Measurements from ENCODE around the gene CTSS. TPM values are rescaled to one million over a fixed set of nuclear protein-coding genes. Genes with fewer than 3 reads are reported as not detected.
"Not testable (repeated sequence)": the region's sequence is repeated elsewhere in the genome, so short reads cannot be mapped to it uniquely, and the experiment has no call there.

CTSS gene
- total RNA-seq, 4 donors from 2014 or later: 235 to 454 (median 330) TPM

DNA sequence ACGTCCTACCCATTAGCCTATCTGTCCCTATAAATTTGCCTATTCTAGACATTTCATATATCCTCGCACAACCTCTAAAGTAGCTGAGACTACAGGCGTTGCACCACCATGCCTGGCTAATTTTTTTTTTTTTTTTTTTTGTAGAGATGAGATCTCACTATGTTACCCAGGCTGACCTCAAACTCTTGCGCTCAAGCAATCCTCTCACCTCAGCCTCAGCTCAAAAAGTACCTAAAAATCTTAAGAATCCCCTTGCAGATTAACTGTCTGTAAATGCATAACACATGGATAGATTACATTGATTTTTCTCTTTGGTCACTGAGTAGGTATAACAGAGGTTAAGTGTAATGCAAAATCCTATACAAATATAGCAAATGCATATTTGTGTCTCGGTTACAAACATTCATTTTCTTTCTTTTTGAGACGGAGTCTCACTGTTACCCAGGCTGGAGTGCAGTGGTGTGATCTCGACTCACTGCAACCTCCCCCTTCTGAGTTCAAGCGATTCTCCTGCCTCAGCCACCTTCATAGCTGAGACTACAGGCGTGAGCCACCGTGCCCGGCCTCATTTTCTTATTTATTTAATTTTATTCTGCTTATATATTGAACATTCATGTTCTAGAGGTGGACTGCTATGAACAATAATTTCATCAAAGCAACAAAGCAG is 47.2 kb downstream of the CTSS start:
- intact Hi-C loops (cut with DNase I; ENCODE audit: low total_unique reads) (no loop called here), in situ Hi-C loops (cut with MboI; ENCODE audit: low pct_ligation_motif_present in 1 of 4, low pct_unique_long_range_greater_than_20kb in 1 of 4, low sequenced_read_pairs in 3 of 4) (no loop called here)
- Histone ChIP-seq H3K36me3 (no peaks in the 10 kb centered on the region), H3K9me3 (no peaks in the 10 kb centered on the region), H3K4me1 (no peaks in the 10 kb centered on the region), H3K27ac (no peak overlapping the region), H3K27me3 (no peaks in the 10 kb centered on the region), H3K4me3 (no peak overlapping the region)
- TF ChIP-seq, protein P1, sequence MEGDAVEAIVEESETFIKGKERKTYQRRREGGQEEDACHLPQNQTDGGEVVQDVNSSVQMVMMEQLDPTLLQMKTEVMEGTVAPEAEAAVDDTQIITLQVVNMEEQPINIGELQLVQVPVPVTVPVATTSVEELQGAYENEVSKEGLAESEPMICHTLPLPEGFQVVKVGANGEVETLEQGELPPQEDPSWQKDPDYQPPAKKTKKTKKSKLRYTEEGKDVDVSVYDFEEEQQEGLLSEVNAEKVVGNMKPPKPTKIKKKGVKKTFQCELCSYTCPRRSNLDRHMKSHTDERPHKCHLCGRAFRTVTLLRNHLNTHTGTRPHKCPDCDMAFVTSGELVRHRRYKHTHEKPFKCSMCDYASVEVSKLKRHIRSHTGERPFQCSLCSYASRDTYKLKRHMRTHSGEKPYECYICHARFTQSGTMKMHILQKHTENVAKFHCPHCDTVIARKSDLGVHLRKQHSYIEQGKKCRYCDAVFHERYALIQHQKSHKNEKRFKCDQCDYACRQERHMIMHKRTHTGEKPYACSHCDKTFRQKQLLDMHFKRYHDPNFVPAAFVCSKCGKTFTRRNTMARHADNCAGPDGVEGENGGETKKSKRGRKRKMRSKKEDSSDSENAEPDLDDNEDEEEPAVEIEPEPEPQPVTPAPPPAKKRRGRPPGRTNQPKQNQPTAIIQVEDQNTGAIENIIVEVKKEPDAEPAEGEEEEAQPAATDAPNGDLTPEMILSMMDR (IDR thresholded peaks at IDR 0.05): no peak
- no peak for TF ChIP-seq POLR2A (IDR thresholded peaks at IDR 0.05)
- TF ChIP-seq POLR2AphosphoS5 (IDR thresholded peaks at IDR 0.05): no peak
- no peak for TF ChIP-seq EP300 (IDR thresholded peaks at IDR 0.05; ENCODE audit: low read depth)
- WGBS, 2 donors (ENCODE audit: low coverage in 1 of 2): 69 to 83% methylated on average over 6 to 11 of the region's 11 CpGs
- no peak for DNase-seq

DNA sequence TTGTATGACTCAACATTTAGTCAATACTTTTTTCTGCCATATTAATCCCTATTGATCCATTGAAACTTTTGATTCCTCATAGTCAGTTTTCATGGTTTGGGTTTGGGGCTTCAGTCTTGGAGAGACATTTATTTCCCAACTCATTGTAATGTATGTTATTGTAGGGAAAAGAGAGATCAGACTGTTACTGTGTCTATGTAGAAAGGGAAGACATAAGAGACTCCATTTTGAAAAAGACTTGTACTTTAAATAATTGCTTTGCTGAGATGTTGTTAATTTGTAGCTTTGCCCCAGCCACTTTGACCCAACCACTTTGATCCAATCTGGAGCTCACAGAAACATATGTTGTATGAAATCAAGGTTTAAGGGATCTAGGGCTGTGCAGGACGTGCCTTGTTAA is 56.5 kb downstream of the CTSS start:
- H3K27ac ChIP-seq; H3K36me3 ChIP-seq; intact Hi-C loops (cut with DNase I; ENCODE audit: low total_unique reads); H3K27me3 ChIP-seq; H3K9me3 ChIP-seq; in situ Hi-C loops (cut with MboI; ENCODE audit: low pct_ligation_motif_present in 1 of 4, low pct_unique_long_range_greater_than_20kb in 1 of 4, low sequenced_read_pairs in 3 of 4); H3K4me1 ChIP-seq; DNase-seq; H3K4me3 ChIP-seq: not testable (repeated sequence)
- WGBS, 2 donors (ENCODE audit: low coverage in 1 of 2): 77% methylated on average over 1 of the region's 1 CpG; no CpG with 5 or more reads in 1 of the 2 donors

DNA sequence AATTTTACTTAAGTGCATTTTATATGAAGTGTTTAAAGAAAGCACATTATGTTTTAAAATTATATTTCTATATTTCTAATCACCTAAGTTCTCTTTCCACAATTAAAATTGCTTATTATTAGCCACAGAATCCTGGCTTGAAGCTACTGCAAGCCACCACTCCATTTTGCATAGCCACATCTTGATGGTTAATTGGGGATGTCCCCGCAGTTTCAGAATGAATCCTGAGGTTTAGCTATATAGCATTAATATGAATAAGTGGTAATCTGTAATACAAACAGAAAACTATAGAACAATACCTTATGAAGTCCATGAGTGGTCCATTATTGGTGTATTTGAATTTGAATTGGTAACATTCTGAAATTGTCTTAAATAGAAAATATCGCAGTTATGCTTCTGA is 57.0 kb downstream of the CTSS start:
- in situ Hi-C loops (cut with MboI; ENCODE audit: low pct_ligation_motif_present in 1 of 4, low pct_unique_long_range_greater_than_20kb in 1 of 4, low sequenced_read_pairs in 3 of 4) (no loop called here), intact Hi-C loops (cut with DNase I; ENCODE audit: low total_unique reads) (no loop called here)
- Histone ChIP-seq H3K27me3 (no peaks in the 10 kb centered on the region), H3K9me3 (no peaks in the 10 kb centered on the region), H3K36me3 (no peaks in the 10 kb centered on the region), H3K4me3 (no peak overlapping the region), H3K4me1 (no peaks in the 10 kb centered on the region), H3K27ac (no peak overlapping the region)
- 84 to 95% methylated on average over 2 of the region's 2 CpGs for WGBS, 2 donors (ENCODE audit: low coverage in 1 of 2)
- DNase-seq: no peak
- TF ChIP-seq POLR2A (IDR thresholded peaks at IDR 0.05) (no peak), EP300 (IDR thresholded peaks at IDR 0.05; ENCODE audit: low read depth) (no peak)

DNA sequence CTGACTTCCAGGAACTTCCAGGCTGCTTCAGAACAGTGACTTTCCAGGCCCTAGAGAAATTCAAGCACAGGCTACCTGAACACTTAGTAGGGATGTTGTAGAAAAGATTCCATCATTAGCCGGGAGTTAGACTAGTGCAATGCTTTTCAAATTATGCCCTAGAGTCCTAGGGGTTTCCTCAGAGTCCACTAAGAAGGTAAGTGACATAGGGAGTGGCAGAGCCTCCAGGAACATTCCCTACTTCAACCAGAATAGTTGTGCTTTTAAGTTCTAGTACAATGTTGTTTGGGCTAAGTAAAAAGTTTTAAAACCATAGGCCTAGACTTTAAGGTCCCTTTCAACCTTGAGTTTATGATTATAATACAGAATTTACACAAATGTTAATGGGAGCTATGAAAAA is 59.5 kb downstream of the CTSS start:
- no peak for TF ChIP-seq POLR2AphosphoS5 (IDR thresholded peaks at IDR 0.05)
- no peak for TF ChIP-seq EP300 (IDR thresholded peaks at IDR 0.05; ENCODE audit: low read depth)
- TF ChIP-seq, protein P1 (IDR thresholded peaks at IDR 0.05): no peak
- no peak for TF ChIP-seq POLR2A (IDR thresholded peaks at IDR 0.05)
- intact Hi-C loops (cut with DNase I; ENCODE audit: low total_unique reads) (no loop called here), in situ Hi-C loops (cut with MboI; ENCODE audit: low pct_ligation_motif_present in 1 of 4, low pct_unique_long_range_greater_than_20kb in 1 of 4, low sequenced_read_pairs in 3 of 4) (no loop called here)
- no peaks in the 10 kb centered on the region for H3K27me3 ChIP-seq
- no peak overlapping the region for H3K4me3 ChIP-seq
- no peaks in the 10 kb centered on the region for H3K9me3 ChIP-seq
- no peaks in the 10 kb centered on the region for H3K36me3 ChIP-seq
- DNase-seq: no peak
- 89% methylated on average over 1 of the region's 1 CpG; no CpG with 5 or more reads in 1 of the 2 donors for WGBS, 2 donors (ENCODE audit: low coverage in 1 of 2)
- H3K4me1 ChIP-seq: no peaks in the 10 kb centered on the region
- H3K27ac ChIP-seq: no peak overlapping the region

DNA sequence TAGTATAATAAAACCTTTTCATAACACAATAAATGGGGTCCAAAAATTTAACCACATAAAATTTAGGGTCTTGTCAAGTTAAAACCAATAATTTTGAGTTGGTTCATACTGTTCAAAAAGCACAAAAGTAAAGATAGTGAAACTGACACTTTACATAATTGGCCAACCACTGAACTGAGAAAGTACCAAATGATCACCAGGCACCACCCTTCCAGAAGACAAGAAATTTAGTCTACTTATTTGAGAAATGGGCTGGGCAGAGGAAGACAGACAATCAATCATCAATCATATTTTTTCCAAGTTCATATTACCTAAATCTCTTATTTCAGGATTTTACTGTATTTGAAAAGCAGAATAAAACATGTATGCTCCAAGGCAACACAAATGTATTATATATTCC is 62.2 kb downstream of the CTSS start:
- Histone ChIP-seq H3K36me3 (no peaks in the 10 kb centered on the region), H3K9me3 (no peaks in the 10 kb centered on the region), H3K27me3 (no peaks in the 10 kb centered on the region), H3K4me3 (no peak overlapping the region), H3K27ac (no peak overlapping the region), H3K4me1 (no peaks in the 10 kb centered on the region)
- in situ Hi-C loops (cut with MboI; ENCODE audit: low pct_ligation_motif_present in 1 of 4, low pct_unique_long_range_greater_than_20kb in 1 of 4, low sequenced_read_pairs in 3 of 4): no loop called here
- TF ChIP-seq EP300 (IDR thresholded peaks at IDR 0.05; ENCODE audit: low read depth) (no peak), POLR2A (IDR thresholded peaks at IDR 0.05) (no peak), POLR2AphosphoS5 (IDR thresholded peaks at IDR 0.05) (no peak)
- TF ChIP-seq, protein P1 (IDR thresholded peaks at IDR 0.05): no peak
- DNase-seq: no peak
- intact Hi-C loops (cut with DNase I; ENCODE audit: low total_unique reads): no loop called here
